CD4-positive, alpha-beta T cell (primary cell): ENCODE data around the gene NES. TPM values are rescaled to one million over a fixed set of nuclear protein-coding genes. Genes with fewer than 3 reads are reported as not detected.

Experiments
- ATAC-seq: fragments of 200-7000 bp; cut with Tn5 transposase; one replicate; pipeline ENCODE4 v1.10.0; 2022; ENCODE audit warnings: mild to moderate bottlenecking; ENCODE audit not compliant: poor library complexity
- CTCF ChIA-PET: fragments of 350-600 bp; sonication (Branson Sonifier 250); formaldehyde crosslinking; loops from one replicate; lab custom pipeline; 2021; ENCODE audit warnings: antibody characterized with exemption, inconsistent platforms; lab: Charles Lee
- POLR2A ChIA-PET: fragments of 350-600 bp; sonication (Branson Sonifier 250); formaldehyde crosslinking; loops from one replicate; lab custom pipeline; 2021; ENCODE audit warnings: antibody characterized with exemption, inconsistent platforms; lab: Charles Lee
- DNase-seq, 14 experiments: peaks; one replicate each; pipeline ENCODE4 v3.0.0-alpha.2; 2013 to 2020; ENCODE audit warnings: mixed read lengths in 2 of 14
- H3K27ac ChIP-seq, 2 donors: one replicate each; pipeline versions ENCODE4 v1.5.1 to v1.7.0; 2013; ENCODE audit warnings: low read length in 2 of 2, low read depth in 1 of 2, mild to moderate bottlenecking in 1 of 2
- H3K27me3 ChIP-seq, 2 experiments: 1 replicate in 1 of 2; 2 replicates in 1 of 2; pipeline versions ENCODE4 v1.6.1 to v1.7.0; 2013; ENCODE audit warnings: low read length in 2 of 2, control low read depth in 1 of 2, mild to moderate bottlenecking in 1 of 2, moderate library complexity in 1 of 2; ENCODE audit not compliant: insufficient read depth in 2 of 2, control insufficient read depth in 1 of 2
- H3K36me3 ChIP-seq: one replicate; pipeline ENCODE4 v1.6.1; 2013; ENCODE audit warnings: low read length, control low read depth; ENCODE audit not compliant: insufficient read depth
- H3K4me1 ChIP-seq: one replicate; pipeline ENCODE4 v1.6.1; 2013; ENCODE audit warnings: low read length, control low read depth; ENCODE audit not compliant: insufficient read depth
- H3K4me3 ChIP-seq: one replicate; pipeline ENCODE4 v1.5.1; 2013; ENCODE audit warnings: mild to moderate bottlenecking, low read length, moderate library complexity
- H3K9me3 ChIP-seq, 2 experiments: 1 replicate in 1 of 2; 2 replicates in 1 of 2; pipeline versions ENCODE4 v1.6.1 to v1.7.0; 2013; ENCODE audit warnings: low read length in 2 of 2, mild to moderate bottlenecking in 2 of 2, control low read depth in 1 of 2, moderate library complexity in 1 of 2; ENCODE audit not compliant: control insufficient read depth in 1 of 2, insufficient read depth in 1 of 2
- H3K27ac Mint-ChIP-seq: one replicate; pipeline ENCODE4 v1.8.0; 2020; ENCODE audit warnings: mixed read lengths
- H3K27me3 Mint-ChIP-seq: one replicate; pipeline ENCODE4 v1.8.0; 2021; ENCODE audit warnings: mixed read lengths
- H3K36me3 Mint-ChIP-seq: one replicate; pipeline ENCODE4 v1.8.0; 2021; ENCODE audit warnings: low read depth, mixed read lengths
- H3K4me1 Mint-ChIP-seq: one replicate; pipeline ENCODE4 v1.8.0; 2021; ENCODE audit warnings: low read depth, mixed read lengths
- H3K4me3 Mint-ChIP-seq: one replicate; pipeline ENCODE4 v1.8.0; 2020; ENCODE audit warnings: mild to moderate bottlenecking, mixed read lengths
- H3K9me3 Mint-ChIP-seq: one replicate; pipeline ENCODE4 v1.8.0; 2020; ENCODE audit warnings: mixed read lengths
- CTCF ChIP-seq: fragments of 200-600 bp; IDR thresholded peaks from one replicate; pipeline ENCODE4 v1.8.0; 2022; ENCODE audit warnings: antibody characterized with exemption, mild to moderate bottlenecking
- intact Hi-C, 2 experiments: fragments of 100-400 bp; cut with DNase I in 1 of 2; cut with micrococcal nuclease in 1 of 2; formaldehyde crosslinking; loops; one replicate each; pipeline versions ENCODE4 v1.15.1 to v1.9.0; 2023 to 2025; cut with DNase I, micrococcal nuclease
- total RNA-seq, 174 experiments: library from RNA in 2 of 174; stranded (reverse) in 2 of 174; gene quantifications; one replicate each; pipeline ENCODE4 v1.2.3 and lab custom pipeline; 2021 to 2026

Gene NES
- total RNA-seq, 2 experiments from 2014 or later: not detected

GRCh38 chr1:156648496-156648895, 28.7 kb downstream of the NES start:
- Mint-ChIP-seq H3K36me3 (no peaks in the 10 kb centered on the region), H3K9me3 (no peaks in the 10 kb centered on the region), H3K4me3 (no peak overlapping the region), H3K27me3 (peaks cover 89% of the 10 kb centered on the region), H3K4me1 (peaks cover 5% of the 10 kb centered on the region), H3K27ac (no peak overlapping the region)
- no peak for DNase-seq
- H3K36me3 ChIP-seq: no peaks in the 10 kb centered on the region
- peaks cover 6% of the 10 kb centered on the region for H3K4me1 ChIP-seq
- H3K27me3 ChIP-seq: peaks cover 56 to 80% of the 10 kb centered on the region in 2 experiments
- CTCF ChIA-PET: no interaction called here
- H3K4me3 ChIP-seq: no peak overlapping the region
- intact Hi-C loops: no loop called here
- no peak for ATAC-seq
- no peak for TF ChIP-seq CTCF
- peaks cover 0 to 29% of the 10 kb centered on the region in 2 experiments for H3K9me3 ChIP-seq
- H3K27ac ChIP-seq: no peak overlapping the region
- POLR2A ChIA-PET: no interaction called here

GRCh38 chr1:156647351-156647750, 29.9 kb downstream of the NES start:
- Histone ChIP-seq H3K4me1 (peaks cover 15% of the 10 kb centered on the region), H3K27ac (no peak overlapping the region), H3K9me3 (peaks cover 0 to 25% of the 10 kb centered on the region in 2 experiments), H3K36me3 (no peaks in the 10 kb centered on the region), H3K4me3 (no peak overlapping the region), H3K27me3 (peaks cover 58 to 80% of the 10 kb centered on the region in 2 experiments)
- no peak for ATAC-seq
- Mint-ChIP-seq H3K27me3 (peaks cover 89% of the 10 kb centered on the region), H3K9me3 (no peaks in the 10 kb centered on the region), H3K4me1 (peaks cover 16% of the 10 kb centered on the region), H3K27ac (no peak overlapping the region), H3K4me3 (no peak overlapping the region), H3K36me3 (no peaks in the 10 kb centered on the region)
- TF ChIP-seq CTCF: no peak
- intact Hi-C loops: no loop called here
- no peak for DNase-seq
- CTCF ChIA-PET: no interaction called here
- POLR2A ChIA-PET: no interaction called here

- H3K4me1 Mint-ChIP-seq: peaks cover 18% of the 10 kb centered on the region
- H3K4me3 Mint-ChIP-seq: no peak overlapping the region
- CTCF ChIA-PET: no interaction called here
- no peak for DNase-seq
- no peaks in the 10 kb centered on the region for H3K36me3 Mint-ChIP-seq
- Histone ChIP-seq H3K27ac (no peak overlapping the region), H3K27me3 (peaks cover 59 to 78% of the 10 kb centered on the region in 2 experiments), H3K4me3 (no peak overlapping the region), H3K36me3 (no peaks in the 10 kb centered on the region), H3K9me3 (peaks cover 0 to 23% of the 10 kb centered on the region in 2 experiments), H3K4me1 (peaks cover 20% of the 10 kb centered on the region)
- POLR2A ChIA-PET: no interaction called here
- H3K27me3 Mint-ChIP-seq: peaks cover 86% of the 10 kb centered on the region
- no peak overlapping the region for H3K27ac Mint-ChIP-seq
- H3K9me3 Mint-ChIP-seq: no peaks in the 10 kb centered on the region
- no peak for ATAC-seq
- no peak for TF ChIP-seq CTCF
- intact Hi-C loops: no loop called here
Measured at GRCh38 chr1:156646738-156647211, 30.4 kb downstream of the NES start.
